NCI-H82 (cell line): ENCODE measurements around the gene EPHA6.

Experiments
- DNase-seq: peaks from one replicate; lab custom pipeline; 2025; lab: John Stamatoyannopoulos, UW

EPHA6 gene

GRCh38 chr3:97705764-97706163 is 891.4 kb downstream of the EPHA6 start:
- DNase-seq: no peak

GRCh38 chr3:97706226-97706625 is 891.8 kb downstream of the EPHA6 start:
- no peak for DNase-seq

GRCh38 chr3:97711654-97712053 is 897.3 kb downstream of the EPHA6 start:
- no peak for DNase-seq

- DNase-seq: no peak
Observed at GRCh38 chr3:97712919-97713318, 898.5 kb downstream of the EPHA6 start.

GRCh38 chr3:97713634-97714033 is 899.2 kb downstream of the EPHA6 start:
- no peak for DNase-seq

- DNase-seq: peak; percentile 95
Observed at GRCh38 chr3:97719156-97719821, 904.9 kb downstream of the EPHA6 start.

- no peak for DNase-seq
Observed at GRCh38 chr3:97720417-97720816, 906.0 kb downstream of the EPHA6 start.

- no peak for DNase-seq
Observed at GRCh38 chr3:97721446-97721845, 907.1 kb downstream of the EPHA6 start.

- DNase-seq: peak; percentile 90
Observed at GRCh38 chr3:97736928-97737327, 922.5 kb downstream of the EPHA6 start.

GRCh38 chr3:97738761-97739160 is 924.4 kb downstream of the EPHA6 start:
- DNase-seq: no peak

GRCh38 chr3:97742036-97742435 is 927.6 kb downstream of the EPHA6 start:
- no peak for DNase-seq

GRCh38 chr3:97744289-97744688 is 929.9 kb downstream of the EPHA6 start:
- no peak for DNase-seq

GRCh38 chr3:97763586-97764406 is 949.4 kb downstream of the EPHA6 start:
- DNase-seq: peak; percentile 85

GRCh38 chr3:97764407-97765238 is 950.2 kb downstream of the EPHA6 start, which contains the start of gene ARL6:
ARL6 (plus strand) TSS chr3:97764758; CDS start chr3:97768108, 3,350 bp downstream.
- DNase-seq: peak; percentile 99

GRCh38 chr3:97765336-97765735 is 950.9 kb downstream of the EPHA6 start:
- DNase-seq: peak; percentile 73

GRCh38 chr3:97772926-97773325 is 958.5 kb downstream of the EPHA6 start:
- DNase-seq: no peak

GRCh38 chr3:97778152-97778551 is 963.8 kb downstream of the EPHA6 start:
- DNase-seq: no peak

- DNase-seq: peak; percentile 79
Observed at GRCh38 chr3:97793420-97794019, 979.1 kb downstream of the EPHA6 start.

- no peak for DNase-seq
Observed at GRCh38 chr3:97795951-97796350, 981.6 kb downstream of the EPHA6 start.
